IMR-90 (cell line): ENCODE measurements around the gene CSAG2. TPM values are rescaled to one million over a fixed set of nuclear protein-coding genes. Genes with fewer than 3 reads are reported as not detected.

Experiments used
- ATAC-seq: fragments of 200-7000 bp; cut with Tn5 transposase; 2 replicates; pipeline ENCODE4 v1.9.1; 2020; ENCODE audit warnings: low read depth, mild to moderate bottlenecking, moderate library complexity
- BruUV-seq: library from RNA; stranded (reverse); fragments of 400-500 nt; replicated peaks from 2 replicates; lab custom pipeline; 2021; lab: Mats Ljungman, UMichigan
- CTCF ChIA-PET: fragments of 300-600 bp; formaldehyde crosslinking; extraction: SDS; loops from one replicate; lab custom pipeline; 2021; ENCODE audit warnings: antibody characterized with exemption; lab: Yijun Ruan, JAX
- POLR2A ChIA-PET: fragments of 300-600 bp; sonication (Branson Sonifier 250); formaldehyde crosslinking; loops from one replicate; lab custom pipeline; 2022; ENCODE audit warnings: antibody characterized with exemption; ENCODE audit not compliant: unreplicated experiment; lab: Charles Lee
- DNase-seq: peaks from one replicate; pipeline ENCODE4 v3.0.0; 2013
- H2AFZ ChIP-seq: replicated peaks from 2 replicates; pipeline ENCODE3; 2013; ENCODE audit warnings: low read length, mild to moderate bottlenecking; ENCODE audit not compliant: poor library complexity
- H2AK5ac ChIP-seq: 2 replicates; pipeline ENCODE4 v1.6.1; 2013; ENCODE audit warnings: low read depth, low read length, inconsistent platforms
- H2AK9ac ChIP-seq: replicated peaks from 2 replicates; pipeline ENCODE3; 2013; ENCODE audit warnings: mild to moderate bottlenecking, low read depth, low read length, moderate library complexity; ENCODE audit not compliant: poor library complexity
- H2BK120ac ChIP-seq: 2 replicates; pipeline ENCODE4 v1.6.1; 2013; ENCODE audit warnings: low read depth, low read length, inconsistent platforms
- H2BK15ac ChIP-seq: 3 replicates; pipeline ENCODE4 v1.6.1; 2013; ENCODE audit warnings: low read depth, low read length, inconsistent platforms
- H2BK20ac ChIP-seq: 2 replicates; pipeline ENCODE4 v1.6.1; 2013; ENCODE audit warnings: low read depth, mild to moderate bottlenecking, inconsistent platforms, low read length, moderate library complexity
- H2BK5ac ChIP-seq: 2 replicates; pipeline ENCODE4 v1.6.1; 2013; ENCODE audit warnings: mild to moderate bottlenecking, low read depth, low read length, inconsistent platforms; ENCODE audit not compliant: poor library complexity, severe bottlenecking
- H3K14ac ChIP-seq: replicated peaks from 2 replicates; pipeline ENCODE4 v1.6.1; 2013; ENCODE audit warnings: low read depth, low read length, inconsistent platforms
- H3K18ac ChIP-seq: 2 replicates; pipeline ENCODE4 v1.6.1; 2013; ENCODE audit warnings: low read depth, low read length, control low read depth
- H3K23ac ChIP-seq: 2 replicates; pipeline ENCODE4 v1.6.1; 2013; ENCODE audit warnings: low read depth, low read length, inconsistent platforms
- H3K27ac ChIP-seq: 2 replicates; pipeline ENCODE4 v1.5.1; 2013; ENCODE audit warnings: mild to moderate bottlenecking, control low read depth, low read length; ENCODE audit not compliant: insufficient read depth
- H3K27me3 ChIP-seq: 2 replicates; pipeline ENCODE4 v1.6.1; 2013; ENCODE audit warnings: low read length; ENCODE audit not compliant: control insufficient read depth, insufficient read depth
- H3K36me3 ChIP-seq: 2 replicates; pipeline ENCODE4 v1.6.1; 2013; ENCODE audit warnings: low read length, mixed read lengths; ENCODE audit not compliant: control insufficient read depth, insufficient read depth
- H3K4ac ChIP-seq: 2 replicates; pipeline ENCODE4 v1.6.1; 2013; ENCODE audit warnings: low read depth, low read length, inconsistent platforms
- H3K4me1 ChIP-seq: 2 replicates; pipeline ENCODE4 v1.6.1; 2013; ENCODE audit warnings: low read length, mixed read lengths; ENCODE audit not compliant: control insufficient read depth, insufficient read depth
- H3K4me2 ChIP-seq: 2 replicates; pipeline ENCODE4 v1.6.1; 2013; ENCODE audit warnings: low read depth, mild to moderate bottlenecking, control low read depth, low read length, moderate library complexity
- H3K4me3 ChIP-seq: 2 replicates; pipeline ENCODE4 v1.5.1; 2013; ENCODE audit warnings: low read depth, mild to moderate bottlenecking, control low read depth, low read length, moderate library complexity; ENCODE audit not compliant: insufficient read depth
- H3K56ac ChIP-seq: 2 replicates; pipeline ENCODE4 v1.6.1; 2013; ENCODE audit warnings: low read length, inconsistent platforms; ENCODE audit not compliant: insufficient read depth; ENCODE audit errors: extremely low read depth
- H3K79me1 ChIP-seq, 2 experiments: 2 replicates each; pipeline ENCODE4 v1.6.1; 2013; ENCODE audit warnings: low read length in 2 of 2, inconsistent platforms in 1 of 2, low read depth in 1 of 2
- H3K9ac ChIP-seq: 2 replicates; pipeline ENCODE4 v1.6.1; 2013; ENCODE audit warnings: low read depth, low read length, control low read depth
- H3K9me1 ChIP-seq: 2 replicates; pipeline ENCODE4 v1.6.1; 2013; ENCODE audit warnings: low read length, inconsistent platforms; ENCODE audit not compliant: insufficient read depth
- H3K9me3 ChIP-seq: 2 replicates; pipeline ENCODE4 v1.6.1; 2013; ENCODE audit warnings: low read length; ENCODE audit not compliant: control insufficient read depth, insufficient read depth
- H4K20me1 ChIP-seq: 2 replicates; pipeline ENCODE4 v1.6.1; 2013; ENCODE audit warnings: low read length, inconsistent platforms; ENCODE audit not compliant: insufficient read depth
- H4K5ac ChIP-seq: 2 replicates; pipeline ENCODE4 v1.6.1; 2013; ENCODE audit warnings: mild to moderate bottlenecking, low read depth, low read length, control low read depth
- H4K8ac ChIP-seq, 2 experiments: 2 replicates each; pipeline ENCODE4 v1.6.1; 2013; ENCODE audit warnings: low read depth in 2 of 2, low read length in 2 of 2, control low read depth in 1 of 2, inconsistent platforms in 1 of 2
- H4K91ac ChIP-seq: 2 replicates; pipeline ENCODE4 v1.6.1; 2013; ENCODE audit warnings: low read depth, low read length, inconsistent platforms; ENCODE audit not compliant: insufficient read depth
- CEBPB ChIP-seq: IDR thresholded peaks from 2 replicates; pipeline ENCODE4 v1.6.1; 2012; ENCODE audit warnings: low read depth, low read length, improper control_type of control experiment
- NFE2L2 ChIP-seq: fragments of 150-350 bp; IDR thresholded peaks from 2 replicates; pipeline ENCODE4 v1.6.1; 2016; ENCODE audit warnings: low read depth, mild to moderate bottlenecking, low read length
- WGBS, 2 experiments: methylation state at CpG; one replicate each; pipeline versions ENCODE4 v1.1.5 to v1.1.7; 2013; ENCODE audit warnings: missing lambda C conversion rate in 2 of 2; ENCODE audit not compliant: insufficient read length in 1 of 2; ENCODE audit errors: extremely low coverage in 2 of 2; 5-methylcytosine and 5-hydroxymethylcytosine counted together
- dilution Hi-C: fragments of 300-500 bp; cut with HindIII; formaldehyde crosslinking; loops from one replicate; pipeline ENCODE4 v1.14.3; 2018; ENCODE audit warnings: low sequenced_read_pairs; ENCODE audit not compliant: unreplicated experiment
- in situ Hi-C: fragments of 300-500 bp; cut with MboI; formaldehyde crosslinking; loops from 3 replicates; pipeline ENCODE4 v1.14.3; 2019; ENCODE audit warnings: low sequenced_read_pairs, inconsistent platforms, mixed read lengths
- intact Hi-C: fragments of 100-400 bp; cut with micrococcal nuclease; formaldehyde crosslinking; loops from 2 replicates; pipeline ENCODE4 v1.10.0; 2022
- polyA plus RNA-seq, 3 experiments: library from polyadenylated mRNA; depleted of rRNA; stranded (reverse); fragments of >200 nt; gene quantifications; 2 replicates each; pipeline ENCODE4 v1.2.3, GENCODE V29; 2012; ENCODE audit warnings: low replicate concordance in 1 of 3
- total RNA-seq: library from RNA; depleted of rRNA; stranded (reverse); fragments of >200 nt; gene quantifications from 2 replicates; pipeline ENCODE4 v1.2.3, GENCODE V29; 2012

The CSAG2 gene
- total and polyA plus RNA-seq, 2 of the 4 experiments (the other 2 are of a cell fraction): not detected

DNA sequence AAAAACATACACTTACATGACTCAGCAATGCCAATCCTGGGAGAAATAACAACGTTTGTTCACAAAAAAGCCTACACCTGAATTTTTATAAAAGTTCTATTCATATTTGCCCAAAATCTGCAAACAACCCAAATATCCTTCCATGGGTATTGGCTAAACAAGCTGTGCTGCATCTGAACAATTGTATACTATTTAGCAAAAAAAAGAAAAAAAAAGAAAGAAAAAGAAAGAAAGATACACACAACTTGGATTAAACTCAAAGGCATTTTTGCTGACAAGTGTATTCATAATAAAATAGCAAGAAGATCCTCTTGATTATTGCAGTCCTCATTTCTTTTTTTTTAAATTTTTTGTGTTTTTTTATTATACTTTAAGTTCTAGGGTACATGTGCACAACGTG, 34.9 kb downstream of the CSAG2 start:
- Histone ChIP-seq H3K79me1 (no peaks in the 10 kb centered on the region), H3K14ac (no peak overlapping the region), H4K8ac (no peak overlapping the region), H3K9me3 (no peaks in the 10 kb centered on the region), H3K4ac (no peak overlapping the region), H2AFZ (no peak overlapping the region), H2AK5ac (no peak overlapping the region), H3K9me1 (no peaks in the 10 kb centered on the region), H3K36me3 (no peaks in the 10 kb centered on the region), H4K20me1 (no peaks in the 10 kb centered on the region), H2BK5ac (no peak overlapping the region), H2AK9ac (no peak overlapping the region), H3K18ac (no peak overlapping the region), H3K27ac (no peak overlapping the region), H3K4me3 (no peak overlapping the region), H3K4me1 (no peaks in the 10 kb centered on the region), H3K27me3 (no peaks in the 10 kb centered on the region), H2BK20ac (no peak overlapping the region), H2BK120ac (no peak overlapping the region), H3K23ac (no peak overlapping the region), H4K91ac (no peak overlapping the region), H3K56ac (no peak overlapping the region), H3K9ac (no peak overlapping the region), H4K5ac (no peak overlapping the region), H2BK15ac (no peak overlapping the region), H3K4me2 (no peak overlapping the region)
- whole genome bisulfite sequencing, 2 experiments: no CpG with 5 or more reads among the region's 2 CpGs
- in situ Hi-C loops: no loop called here
- TF ChIP-seq CEBPB (no peak), NFE2L2 (0 out of 2 replicates have a peak, but pooled peaks have one; percentile 3)
- CTCF ChIA-PET: no interaction called here
- ATAC-seq (no peak), DNase-seq (no peak)
- intact Hi-C loops: no loop called here
- dilution Hi-C loops: no loop called here
- POLR2A ChIA-PET: no interaction called here
- no TSS peak for BruUV-seq
